RKO (cell line): ENCODE data around the gene REPS1.

Source experiments
- DNase-seq: peaks from one replicate; pipeline ENCODE4 v3.0.0-alpha.2; 2016; ENCODE audit warnings: low spot score

Gene REPS1

GRCh38 chr6:138856654-138857053, 131.4 kb downstream of the REPS1 start:
- DNase-seq, result no peak
